Gastroesophageal sphincter (tissue), 3 donors: Measurements from ENCODE around the gene PODXL2.

Source experiments
- POLR2A ChIP-seq, 2 donors: fragments of 450-650 bp; IDR thresholded peaks; one replicate each; pipeline ENCODE4 v1.6.1; 2017; ENCODE audit warnings: antibody characterized with exemption in 2 of 2, mild to moderate bottlenecking in 2 of 2, moderate library complexity in 1 of 2
- POLR2AphosphoS5 ChIP-seq: sonication (generic); formaldehyde crosslinking; IDR thresholded peaks from one replicate; pipeline ENCODE4 v1.6.1; 2017; ENCODE audit warnings: antibody characterized with exemption
- TF ChIP-seq, protein P1 (sequence below), 4 experiments: fragments of 200-600 bp in 2 of 4; fragments of 450-650 bp in 2 of 4; sonication (generic) in 1 of 4; IDR thresholded peaks; one replicate each; pipeline ENCODE4 v1.5.1; 2017 to 2019; ENCODE audit warnings: antibody characterized with exemption in 4 of 4, mild to moderate bottlenecking in 2 of 4, moderate library complexity in 2 of 4

DNA sequence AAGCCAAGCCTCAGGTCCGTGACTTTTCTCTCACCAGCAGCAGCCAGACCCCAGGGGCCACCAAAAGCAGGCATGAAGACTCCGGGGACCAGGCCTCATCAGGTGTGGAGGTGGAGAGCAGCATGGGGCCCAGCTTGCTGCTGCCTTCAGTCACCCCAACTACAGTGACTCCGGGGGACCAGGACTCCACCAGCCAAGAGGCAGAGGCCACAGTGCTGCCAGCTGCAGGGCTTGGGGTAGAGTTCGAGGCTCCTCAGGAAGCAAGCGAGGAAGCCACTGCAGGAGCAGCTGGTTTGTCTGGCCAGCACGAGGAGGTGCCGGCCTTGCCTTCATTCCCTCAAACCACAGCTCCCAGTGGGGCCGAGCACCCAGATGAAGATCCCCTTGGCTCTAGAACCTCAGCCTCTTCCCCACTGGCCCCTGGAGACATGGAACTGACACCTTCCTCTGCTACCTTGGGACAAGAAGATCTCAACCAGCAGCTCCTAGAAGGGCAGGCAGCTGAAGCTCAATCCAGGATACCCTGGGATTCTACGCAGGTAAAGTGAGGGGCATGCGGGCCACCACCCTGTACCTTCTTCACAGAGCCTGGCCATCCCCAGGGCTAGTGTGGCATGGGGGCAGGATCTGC lies 31.8 kb downstream of the PODXL2 start:
- TF ChIP-seq POLR2A (IDR thresholded peaks at IDR 0.05) (no peak), POLR2AphosphoS5 (no peak)
- TF ChIP-seq, protein P1, sequence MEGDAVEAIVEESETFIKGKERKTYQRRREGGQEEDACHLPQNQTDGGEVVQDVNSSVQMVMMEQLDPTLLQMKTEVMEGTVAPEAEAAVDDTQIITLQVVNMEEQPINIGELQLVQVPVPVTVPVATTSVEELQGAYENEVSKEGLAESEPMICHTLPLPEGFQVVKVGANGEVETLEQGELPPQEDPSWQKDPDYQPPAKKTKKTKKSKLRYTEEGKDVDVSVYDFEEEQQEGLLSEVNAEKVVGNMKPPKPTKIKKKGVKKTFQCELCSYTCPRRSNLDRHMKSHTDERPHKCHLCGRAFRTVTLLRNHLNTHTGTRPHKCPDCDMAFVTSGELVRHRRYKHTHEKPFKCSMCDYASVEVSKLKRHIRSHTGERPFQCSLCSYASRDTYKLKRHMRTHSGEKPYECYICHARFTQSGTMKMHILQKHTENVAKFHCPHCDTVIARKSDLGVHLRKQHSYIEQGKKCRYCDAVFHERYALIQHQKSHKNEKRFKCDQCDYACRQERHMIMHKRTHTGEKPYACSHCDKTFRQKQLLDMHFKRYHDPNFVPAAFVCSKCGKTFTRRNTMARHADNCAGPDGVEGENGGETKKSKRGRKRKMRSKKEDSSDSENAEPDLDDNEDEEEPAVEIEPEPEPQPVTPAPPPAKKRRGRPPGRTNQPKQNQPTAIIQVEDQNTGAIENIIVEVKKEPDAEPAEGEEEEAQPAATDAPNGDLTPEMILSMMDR (IDR thresholded peaks at IDR 0.05), result no peak
